GM18499 (cell line): Measurements from ENCODE around the gene ATP8A2.
"Not testable (repeated sequence)": the region's sequence is repeated elsewhere in the genome, so short reads cannot be mapped to it uniquely, and the experiment has no call there.

Experiments
- ATAC-seq: cut with Tn5 transposase; IDR thresholded peaks from one replicate; pipeline ENCODE4 v1.9.1; 2021; ENCODE audit warnings: moderate number of reproducible peaks; ENCODE audit not compliant: insufficient read depth, unreplicated experiment

ATP8A2 gene

DNA sequence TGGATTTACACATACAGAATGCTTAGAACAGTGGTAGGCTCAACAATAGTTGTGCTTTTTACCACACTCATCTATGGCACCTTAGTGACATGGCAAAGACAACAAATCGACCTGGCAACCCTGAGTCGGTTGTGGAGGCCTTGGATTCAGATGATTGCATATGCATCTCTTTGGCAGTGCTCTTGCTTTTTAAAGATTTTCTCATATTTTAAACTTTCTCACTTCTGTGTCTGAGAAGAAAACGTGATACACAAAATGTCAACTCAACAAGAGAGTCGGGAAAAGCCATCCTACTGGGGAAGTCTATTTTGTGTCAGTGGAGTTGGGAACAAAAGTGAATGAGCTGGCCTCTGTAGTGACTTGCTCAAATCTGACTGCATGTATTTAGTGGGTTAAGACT, 85.8 kb downstream of the ATP8A2 start:
- no peak for ATAC-seq

DNA sequence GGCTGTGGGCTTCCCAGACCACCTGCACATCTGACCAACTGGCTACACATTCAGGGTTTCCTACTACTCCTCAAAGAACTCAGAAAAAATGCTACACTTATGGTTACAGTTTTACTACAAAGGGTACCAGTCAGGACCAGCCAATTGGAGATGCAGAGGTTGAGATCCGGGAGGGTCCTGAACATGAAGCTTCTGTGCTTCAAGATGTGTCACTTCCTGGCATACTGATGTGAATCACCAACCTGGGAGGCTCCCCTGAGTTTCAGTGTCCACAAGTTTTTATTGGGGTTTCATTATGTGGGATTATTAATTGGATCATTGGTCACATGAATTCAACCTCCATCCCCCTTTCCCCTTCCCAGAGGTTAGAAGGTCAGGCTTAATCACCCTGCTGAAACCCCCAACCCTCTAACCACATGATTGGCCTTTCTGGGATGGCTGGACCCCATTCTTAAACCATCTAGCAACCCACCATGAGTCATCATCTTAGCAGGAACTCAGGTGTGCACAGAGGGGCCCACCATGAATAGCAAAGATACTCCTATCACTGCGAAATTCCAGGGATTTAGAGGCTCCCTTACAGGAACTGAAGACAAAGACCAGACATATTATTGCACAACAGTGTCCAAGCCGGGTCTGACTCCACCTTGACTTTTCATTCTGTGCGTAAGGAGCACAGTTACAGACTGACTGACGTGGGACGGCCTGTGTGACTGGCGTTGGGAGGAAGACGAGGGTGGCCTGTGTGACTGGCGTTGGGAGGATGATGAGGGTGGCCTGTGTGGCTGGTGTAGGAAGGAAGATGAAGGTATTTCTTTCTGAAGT, 90.7 kb downstream of the ATP8A2 start:
- ATAC-seq, result no peak

DNA sequence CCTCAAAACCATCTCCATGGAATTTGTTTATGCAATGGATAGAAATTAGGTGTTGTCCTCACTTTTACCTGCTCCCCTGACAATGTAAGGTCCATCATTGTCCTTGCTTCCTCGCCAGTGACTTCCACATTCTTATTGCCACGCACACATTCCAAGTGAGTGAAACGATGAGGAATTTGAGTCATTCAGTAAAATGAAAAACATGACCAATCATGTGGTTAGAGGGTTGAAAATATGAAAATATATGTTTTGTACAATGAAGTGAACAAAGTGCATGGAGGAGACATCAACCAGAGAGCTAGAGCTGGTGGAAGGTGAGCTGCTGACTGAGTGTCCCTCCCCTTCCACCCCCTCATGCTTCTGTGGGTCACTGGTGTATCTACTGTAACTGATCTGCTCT, 91.7 kb downstream of the ATP8A2 start:
- ATAC-seq, result no peak

DNA sequence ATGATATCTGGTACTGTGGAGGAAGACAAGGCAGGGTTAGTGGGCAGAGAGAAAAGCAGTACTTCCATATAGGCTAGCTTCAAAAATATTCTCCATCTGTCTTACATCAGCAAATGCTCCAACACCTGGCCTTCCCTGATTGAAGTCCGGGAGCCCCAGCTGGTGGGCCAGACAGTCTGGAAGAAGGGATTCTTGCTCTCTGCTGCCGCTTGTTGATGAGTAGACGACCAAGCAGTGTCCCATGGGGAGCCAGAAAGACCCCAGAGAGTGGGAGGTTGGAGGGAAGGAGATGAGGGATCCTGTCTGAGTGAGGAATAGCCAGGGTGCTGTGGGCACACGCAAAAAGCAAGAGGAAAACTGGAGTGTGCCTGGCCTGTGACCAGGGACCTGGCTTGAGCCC, 95.1 kb downstream of the ATP8A2 start:
- ATAC-seq, result no peak

DNA sequence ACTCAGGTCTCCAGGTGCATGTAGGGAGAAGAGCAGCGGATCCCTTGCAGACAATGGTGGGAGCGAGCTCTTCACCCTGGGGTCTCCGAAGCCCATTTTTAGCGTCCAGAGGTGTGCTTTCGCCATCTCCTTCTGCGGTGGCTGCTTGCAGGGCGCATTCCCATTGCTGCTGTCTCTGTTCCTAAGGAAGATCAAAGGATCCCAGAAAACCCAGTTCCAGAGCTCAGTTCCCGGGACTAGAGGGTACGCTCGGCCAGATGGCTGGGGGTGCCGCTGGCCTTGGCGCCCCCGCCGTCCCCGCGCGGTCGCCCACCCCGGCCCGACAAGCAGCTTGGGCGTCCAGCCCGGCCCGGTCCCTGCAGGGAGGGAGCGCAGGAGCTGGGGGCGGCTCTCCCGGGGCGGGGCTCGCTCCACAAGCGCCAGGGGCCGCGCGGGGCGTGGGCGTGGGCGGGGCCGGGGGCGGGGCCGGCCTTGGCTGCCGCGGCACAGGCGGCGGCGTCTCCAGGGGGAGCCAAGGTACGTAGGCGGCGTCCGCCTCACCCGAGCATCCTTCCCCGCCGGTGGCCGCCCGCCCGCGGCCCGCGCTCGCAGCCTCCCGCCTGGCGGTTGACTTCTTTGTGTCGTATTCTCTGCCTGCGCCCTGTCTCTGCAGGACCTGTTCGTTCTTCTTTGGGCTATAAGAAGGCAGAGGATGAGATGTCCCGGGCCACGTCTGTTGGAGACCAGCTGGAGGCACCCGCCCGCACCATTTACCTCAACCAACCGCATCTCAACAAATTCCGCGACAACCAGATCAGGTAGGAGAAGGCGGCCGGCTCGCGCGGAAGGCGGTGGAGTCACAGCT, 96.8 kb downstream of the ATP8A2 start:
- no peak for ATAC-seq

DNA sequence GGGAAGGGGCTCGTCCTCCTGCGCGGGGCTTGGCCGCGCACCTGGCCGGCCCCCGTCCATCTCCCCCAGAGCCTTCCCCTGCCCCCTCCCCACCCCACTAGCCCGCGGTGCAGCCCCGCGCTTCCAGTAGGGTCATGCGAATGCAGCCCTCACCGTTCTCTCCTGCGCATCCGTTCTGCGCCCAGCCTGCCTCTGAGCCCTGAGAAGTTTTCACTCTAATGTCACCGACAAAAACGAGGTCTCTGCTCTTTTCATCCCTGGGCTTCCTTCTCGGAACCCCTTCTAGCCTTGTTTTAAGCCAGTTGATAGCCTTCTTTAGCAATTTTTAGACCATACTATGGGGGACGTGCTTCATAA, 97.4 kb downstream of the ATP8A2 start:
- no peak for ATAC-seq

DNA sequence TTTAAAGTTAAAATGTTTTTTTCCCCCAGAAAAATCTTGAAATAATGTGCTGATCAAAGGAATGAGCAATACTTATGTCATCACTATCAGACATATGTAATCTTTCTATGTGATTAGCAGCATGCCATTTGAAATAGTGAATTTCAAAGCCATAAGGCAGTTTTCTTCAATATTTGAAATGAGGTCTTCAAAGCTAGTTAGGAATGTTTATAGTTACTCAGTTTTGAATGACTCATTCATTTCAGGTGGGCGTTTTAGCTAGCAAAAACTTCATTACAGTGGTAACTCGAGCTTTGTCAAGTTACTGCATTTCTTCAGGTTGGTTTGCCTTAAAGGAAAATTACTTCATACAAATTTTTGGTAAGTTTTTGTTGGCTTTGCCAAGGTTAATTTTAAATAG, 102.1 kb downstream of the ATP8A2 start:
- no peak for ATAC-seq

DNA sequence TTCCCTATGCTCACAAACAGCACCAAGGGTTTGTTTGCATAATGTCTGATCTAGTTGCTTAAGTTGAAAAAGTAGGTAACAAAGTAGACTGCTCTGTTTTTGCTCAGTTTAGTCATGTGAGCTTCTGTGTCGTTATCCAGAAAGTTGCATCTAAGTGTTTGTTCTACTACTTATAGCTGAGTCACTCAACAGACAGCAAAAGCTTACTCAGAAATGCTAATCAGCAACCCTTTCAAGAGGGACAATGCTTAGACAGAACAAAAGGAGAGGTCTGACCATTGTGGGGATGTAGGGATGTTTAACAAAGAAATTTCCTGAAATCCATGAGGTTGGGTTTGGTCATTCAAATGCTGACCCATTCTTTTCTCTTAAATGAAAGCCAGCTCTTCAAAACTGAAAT, 106.4 kb downstream of the ATP8A2 start:
- ATAC-seq, result no peak

DNA sequence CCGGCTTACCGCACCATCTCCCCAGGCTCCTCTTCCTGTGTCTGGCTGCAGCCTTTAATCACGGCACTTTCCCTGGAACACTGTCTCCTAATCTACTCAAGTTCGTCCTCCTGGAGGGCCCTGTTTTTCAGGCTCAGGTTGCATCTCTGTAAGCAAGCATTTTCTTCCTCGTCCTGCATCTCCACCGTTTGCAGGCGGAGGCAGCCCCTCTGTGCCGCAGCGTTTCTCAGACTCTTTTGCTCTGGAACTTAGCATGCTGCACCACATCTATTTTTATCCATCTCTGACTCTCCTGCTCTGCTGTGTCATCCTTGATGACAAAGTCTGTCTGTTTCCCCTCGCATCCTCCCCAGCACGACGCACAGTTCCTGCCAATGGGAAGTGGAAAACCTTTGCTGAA, 117.5 kb downstream of the ATP8A2 start:
- ATAC-seq, result no peak

DNA sequence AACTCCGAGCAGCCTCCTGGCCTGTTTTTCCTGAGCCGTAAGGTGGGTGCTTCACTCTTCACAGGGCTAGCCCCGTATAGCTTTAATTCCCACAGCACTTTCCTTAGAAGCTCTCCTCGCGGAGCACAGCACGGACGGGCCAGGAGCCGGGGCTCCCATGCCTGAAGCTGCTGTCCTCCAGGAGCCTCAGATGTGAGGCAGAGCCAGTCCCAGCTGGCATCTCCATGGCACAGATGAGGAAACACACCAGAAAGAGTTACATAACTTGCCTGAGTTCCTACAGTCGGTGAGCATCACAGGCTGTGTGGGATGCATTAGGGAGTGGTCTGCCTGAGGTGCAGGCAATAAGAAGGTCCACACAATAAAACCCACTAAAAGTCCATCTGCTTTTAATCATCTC, 118.5 kb downstream of the ATP8A2 start:
- ATAC-seq, result no peak

DNA sequence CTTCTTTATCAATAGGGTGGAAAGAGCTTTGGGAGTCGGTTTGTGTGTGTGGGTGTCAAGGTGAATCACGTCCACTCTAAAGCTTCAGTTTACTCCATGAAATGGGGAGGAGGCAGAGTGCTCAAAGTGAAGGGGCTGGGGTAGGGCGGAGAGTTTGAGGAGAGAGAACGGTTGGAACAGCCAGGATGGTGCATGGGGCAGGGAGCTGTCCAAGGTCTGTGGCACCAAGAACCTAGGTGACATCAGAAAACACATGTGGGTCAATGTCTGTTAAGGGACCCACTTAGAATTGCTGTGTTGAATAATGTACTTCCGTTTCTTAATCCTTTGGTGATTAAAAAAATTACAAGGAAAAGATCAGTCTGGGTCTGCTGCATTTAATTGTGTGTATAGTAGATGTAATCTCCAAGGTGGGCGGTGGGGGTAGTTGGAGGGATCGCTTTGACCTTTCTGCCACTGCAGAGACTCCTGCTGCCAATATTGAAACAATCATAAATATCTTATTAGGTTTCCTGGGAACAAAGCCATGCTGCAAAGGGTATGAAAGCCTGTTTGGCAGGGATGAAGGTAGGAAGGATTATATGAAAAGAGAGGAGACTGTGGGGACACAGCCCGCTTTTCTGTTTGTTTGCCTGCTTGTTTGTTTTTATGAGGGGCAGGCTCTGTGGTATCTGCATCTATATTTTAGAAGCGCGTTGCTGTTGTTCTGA, 122.3 kb downstream of the ATP8A2 start:
- ATAC-seq, result no peak

DNA sequence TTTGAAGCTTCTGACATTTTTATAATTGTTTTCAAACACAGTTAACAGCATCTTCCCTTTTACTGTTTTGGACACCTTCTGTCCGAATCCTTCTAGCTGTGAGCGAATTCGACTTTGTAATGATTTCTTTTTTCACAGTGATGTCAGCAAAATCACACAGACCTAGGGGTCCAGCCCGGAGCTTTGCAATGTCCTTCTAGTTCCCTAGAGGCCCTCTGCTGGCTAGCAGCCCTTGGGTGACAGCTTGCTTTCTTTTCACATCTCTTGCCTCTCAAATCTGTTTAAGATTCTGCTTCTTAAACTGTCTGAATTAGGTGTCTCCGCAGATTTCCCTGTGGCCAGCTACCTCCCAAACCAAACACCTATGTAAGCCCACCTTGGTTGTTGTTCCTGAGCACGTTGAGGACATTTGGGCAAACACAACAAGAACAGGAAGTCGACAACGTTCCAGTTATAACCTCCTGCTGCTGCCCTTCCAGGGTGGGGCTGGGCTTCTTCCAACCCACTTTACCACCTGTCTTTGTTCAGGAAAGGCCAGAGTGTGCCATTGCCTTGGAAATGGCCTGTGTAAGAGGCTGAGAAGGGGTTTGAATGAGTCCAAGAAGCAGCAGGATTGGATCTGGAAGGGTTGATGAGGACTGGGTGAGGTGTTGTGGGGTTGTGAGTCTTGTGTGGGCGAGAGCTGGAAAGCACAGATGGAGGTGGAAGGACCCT, 123.1 kb downstream of the ATP8A2 start:
- ATAC-seq, result no peak

DNA sequence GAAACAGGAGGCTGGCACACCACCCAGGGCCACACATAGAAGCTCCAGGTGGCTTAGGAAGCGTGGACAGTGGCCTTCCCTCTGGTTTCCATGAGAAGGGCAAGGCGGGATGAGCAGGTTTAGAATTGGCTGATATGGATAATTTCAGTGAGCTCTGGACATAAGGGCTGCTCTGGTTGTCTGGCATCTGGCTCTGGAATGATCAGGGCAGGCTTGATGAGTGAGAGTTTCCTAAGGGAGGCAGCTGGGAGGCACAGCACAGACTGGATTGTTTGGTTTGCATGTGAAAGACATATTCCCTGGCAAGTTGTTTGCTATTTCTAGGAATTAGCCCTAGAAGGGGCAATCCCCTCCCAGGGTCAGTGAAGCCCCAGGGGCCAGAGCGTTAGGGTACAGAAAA, 129.5 kb downstream of the ATP8A2 start:
- ATAC-seq, result no peak

DNA sequence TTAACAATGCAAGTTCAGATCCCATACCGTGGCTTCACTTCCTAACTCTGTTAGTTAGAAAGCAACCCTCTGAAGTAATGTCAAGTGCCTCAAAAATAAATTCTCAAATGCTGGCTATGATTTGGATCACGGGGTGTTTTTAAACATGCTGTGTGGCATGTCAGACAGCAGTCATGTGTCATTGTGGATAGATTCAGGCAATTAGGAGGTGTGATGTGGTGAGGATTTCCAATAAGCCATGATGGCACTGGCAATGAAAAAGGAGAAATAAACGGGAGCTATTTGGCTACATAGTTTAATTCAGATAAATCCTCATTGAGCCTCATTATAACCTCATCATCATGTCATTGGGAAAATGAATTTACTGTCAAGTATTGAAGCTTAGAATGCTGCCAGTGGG, 130.3 kb downstream of the ATP8A2 start:
- ATAC-seq, result no peak

DNA sequence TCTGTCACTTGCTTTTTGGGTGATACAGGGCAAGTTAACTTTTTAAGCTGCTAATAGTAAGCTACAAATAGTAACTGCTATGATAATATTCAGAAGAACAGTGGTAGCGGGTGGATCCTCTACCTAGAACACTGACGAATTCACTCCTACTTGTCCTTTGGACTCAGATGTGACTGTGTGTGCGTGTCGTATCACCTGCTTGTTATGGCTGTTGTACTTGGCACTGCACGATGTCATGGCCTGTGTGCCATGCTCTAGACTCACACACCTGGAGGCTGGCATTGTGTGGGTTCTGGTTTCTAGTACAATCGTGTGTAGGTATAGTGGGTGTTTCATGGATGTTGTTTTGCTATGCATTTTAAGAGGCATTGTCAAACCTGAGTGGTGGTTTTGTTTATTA, 130.8 kb downstream of the ATP8A2 start:
- no peak for ATAC-seq

DNA sequence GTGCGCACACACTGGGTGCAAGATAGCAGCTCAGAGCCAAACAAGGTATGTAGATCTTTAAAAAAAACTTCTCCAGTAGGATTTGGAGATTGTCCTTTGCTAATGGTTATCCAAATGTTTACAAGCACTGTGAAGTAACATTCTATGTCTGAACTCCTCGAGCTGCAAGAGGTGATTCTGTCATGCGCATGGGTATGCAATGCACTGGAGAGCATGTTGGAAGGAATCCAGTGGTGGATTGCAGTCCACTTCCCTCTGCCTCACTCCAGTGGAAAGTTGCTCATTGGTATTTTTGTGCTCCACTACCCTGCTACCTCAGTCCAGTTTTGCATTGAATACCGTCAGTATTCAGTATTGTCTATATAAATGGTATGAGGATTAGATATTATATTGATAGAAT, 132.1 kb downstream of the ATP8A2 start:
- ATAC-seq, result no peak

DNA sequence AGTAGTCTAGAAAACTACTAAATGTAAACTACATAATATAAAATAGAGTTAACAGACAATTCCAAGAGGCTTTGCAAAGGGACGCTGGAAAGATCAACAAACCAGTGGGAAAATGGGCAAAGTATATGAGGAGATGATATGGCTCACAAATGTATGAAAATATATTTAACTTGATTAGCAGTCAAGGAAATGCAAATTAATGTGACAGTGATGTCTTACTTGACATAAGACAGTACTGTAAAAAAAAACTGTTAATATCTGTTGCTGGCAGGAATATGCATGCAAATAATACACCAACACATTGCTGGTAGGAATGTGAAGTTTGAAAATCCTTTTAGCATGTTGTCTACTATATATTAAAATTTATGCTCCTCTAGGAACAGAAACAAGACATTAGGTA, 136.1 kb downstream of the ATP8A2 start:
- ATAC-seq, result no peak

DNA sequence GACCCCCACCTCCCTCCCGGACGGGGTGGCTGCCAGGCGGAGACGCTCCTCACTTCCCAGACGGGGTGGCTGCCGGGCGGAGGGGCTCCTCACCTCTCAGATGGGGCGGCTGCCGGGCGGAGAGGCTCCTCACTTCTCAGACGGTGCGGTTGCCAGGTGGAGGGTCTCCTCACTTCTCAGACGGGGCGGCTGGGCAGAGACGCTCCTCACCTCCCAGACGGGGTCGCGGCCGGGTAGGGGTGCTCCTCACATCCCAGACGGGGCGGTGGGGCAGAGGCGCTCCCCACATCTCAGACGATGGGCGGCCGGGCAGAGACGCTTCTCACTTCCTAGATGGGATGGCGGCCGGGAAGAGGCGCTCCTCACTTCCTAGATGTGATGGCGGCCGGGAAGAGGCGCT, 141.3 kb downstream of the ATP8A2 start:
- not testable (repeated sequence) for ATAC-seq

DNA sequence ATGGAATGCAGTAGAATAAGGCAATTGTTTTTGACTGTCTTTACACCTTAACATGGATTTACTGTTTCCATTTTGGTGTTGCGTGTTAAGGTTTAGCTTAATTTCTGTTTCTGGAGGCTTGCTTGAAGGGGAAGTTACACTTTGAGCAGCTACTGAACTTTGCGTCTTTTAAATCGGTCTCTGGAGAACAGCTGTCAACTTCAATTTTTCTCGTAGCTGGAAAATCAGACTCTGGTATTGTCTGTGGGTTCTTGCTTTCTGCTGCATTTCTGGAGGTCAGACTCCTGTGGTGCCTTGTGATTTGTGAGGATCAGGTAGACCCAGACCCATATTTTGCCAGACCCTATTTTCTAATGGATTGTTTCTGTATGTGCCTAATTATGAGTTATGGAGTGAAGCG, 146.7 kb downstream of the ATP8A2 start:
- ATAC-seq, result no peak

DNA sequence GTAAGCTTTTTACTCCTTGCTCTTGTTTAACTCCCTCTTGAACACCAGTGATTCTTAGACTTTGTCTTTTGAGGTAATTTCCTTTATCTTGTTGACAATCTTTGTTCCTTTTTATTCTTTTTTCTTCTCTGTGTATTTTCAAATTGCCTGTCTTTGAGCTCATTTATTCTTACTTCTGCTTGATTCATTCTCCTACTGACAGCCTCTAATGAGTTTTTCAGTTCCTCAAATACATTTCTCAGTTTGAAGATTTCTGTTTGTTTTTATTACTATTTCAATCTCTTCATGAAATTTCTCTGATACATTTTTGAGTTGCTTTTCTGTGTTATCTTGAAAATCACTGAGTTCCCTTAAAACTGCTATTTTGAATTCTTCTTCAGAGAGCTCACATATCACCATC, 154.1 kb downstream of the ATP8A2 start:
- ATAC-seq, result no peak

DNA sequence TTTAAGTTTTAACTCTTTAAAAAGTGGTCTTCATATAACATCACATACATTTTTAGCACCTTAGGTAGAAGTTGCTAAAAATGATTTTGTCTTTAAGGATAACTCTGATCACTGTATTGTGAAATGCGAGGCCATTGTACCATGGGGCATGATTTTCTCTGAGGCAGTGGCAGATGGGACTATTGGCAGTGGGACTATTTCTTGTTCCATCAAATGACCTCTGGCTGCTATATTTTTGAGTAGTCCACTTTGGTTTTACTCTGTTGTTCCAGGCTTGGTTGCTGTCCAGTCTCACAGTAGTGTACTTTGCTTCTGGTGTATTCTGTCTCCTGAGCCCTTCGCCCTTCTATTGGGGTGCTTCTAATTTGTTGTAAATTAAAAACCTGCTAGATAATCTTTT, 156.5 kb downstream of the ATP8A2 start:
- ATAC-seq, result no peak
